HG03108 (cell line): Measurements from ENCODE around the gene CCSER1.
"Not testable (repeated sequence)": the region's sequence is repeated elsewhere in the genome, so short reads cannot be mapped to it uniquely, and the experiment has no call there.

Experiments
- ATAC-seq: cut with Tn5 transposase; IDR thresholded peaks from one replicate; pipeline ENCODE4 v1.9.1; 2021; ENCODE audit warnings: moderate library complexity; ENCODE audit not compliant: unreplicated experiment

The CCSER1 gene

GRCh38 chr4:91319556-91320268 is 1192.5 kb downstream of the CCSER1 start:
- no peak for ATAC-seq

- ATAC-seq, result no peak
Observed at GRCh38 chr4:91322961-91323360, 1195.8 kb downstream of the CCSER1 start.

GRCh38 chr4:91325495-91325894 is 1198.3 kb downstream of the CCSER1 start:
- no peak for ATAC-seq

- ATAC-seq, result not testable (repeated sequence)
Observed at GRCh38 chr4:91326167-91326566, 1199.0 kb downstream of the CCSER1 start.

- ATAC-seq, result no peak
Observed at GRCh38 chr4:91330555-91331137, 1203.5 kb downstream of the CCSER1 start.

- ATAC-seq, result no peak
Observed at GRCh38 chr4:91340822-91341221, 1213.6 kb downstream of the CCSER1 start.

- ATAC-seq, result no peak
Observed at GRCh38 chr4:91345632-91346031, 1218.4 kb downstream of the CCSER1 start.

GRCh38 chr4:91356496-91356895 is 1229.3 kb downstream of the CCSER1 start:
- not testable (repeated sequence) for ATAC-seq

GRCh38 chr4:91358016-91358415 is 1230.8 kb downstream of the CCSER1 start:
- not testable (repeated sequence) for ATAC-seq

GRCh38 chr4:91358621-91359020 is 1231.4 kb downstream of the CCSER1 start:
- not testable (repeated sequence) for ATAC-seq

- no peak for ATAC-seq
Observed at GRCh38 chr4:91359041-91360031, 1232.1 kb downstream of the CCSER1 start.

- no peak for ATAC-seq
Observed at GRCh38 chr4:91362125-91362524, 1234.9 kb downstream of the CCSER1 start.

GRCh38 chr4:91366554-91366953 is 1239.4 kb downstream of the CCSER1 start:
- ATAC-seq, result no peak

- no peak for ATAC-seq
Observed at GRCh38 chr4:91369116-91369515, 1241.9 kb downstream of the CCSER1 start.

GRCh38 chr4:91373546-91373945 is 1246.4 kb downstream of the CCSER1 start:
- no peak for ATAC-seq

- ATAC-seq, result not testable (repeated sequence)
Observed at GRCh38 chr4:91405431-91405830, 1278.2 kb downstream of the CCSER1 start.

GRCh38 chr4:91422011-91422410 is 1294.8 kb downstream of the CCSER1 start:
- ATAC-seq, result no peak

GRCh38 chr4:91426725-91427124 is 1299.5 kb downstream of the CCSER1 start:
- no peak for ATAC-seq

- ATAC-seq, result no peak
Observed at GRCh38 chr4:91427171-91427570, 1300.0 kb downstream of the CCSER1 start.

GRCh38 chr4:91434631-91435030 is 1307.4 kb downstream of the CCSER1 start:
- no peak for ATAC-seq

GRCh38 chr4:91436556-91436955 is 1309.4 kb downstream of the CCSER1 start:
- ATAC-seq, result no peak
